GM10266 (cell line): ENCODE measurements around the gene GLRX.

Experiments used
- DNase-seq: peaks from one replicate; pipeline ENCODE4 v3.0.0; 2012; ENCODE audit errors: extremely low spot score
- TF ChIP-seq, protein P1 (sequence below): IDR thresholded peaks from 2 replicates; pipeline ENCODE4 v1.5.1; 2012; ENCODE audit warnings: mild to moderate bottlenecking, low read depth; ENCODE audit not compliant: control insufficient read depth, insufficient read depth; ENCODE audit errors: missing control alignments

GLRX gene

DNA sequence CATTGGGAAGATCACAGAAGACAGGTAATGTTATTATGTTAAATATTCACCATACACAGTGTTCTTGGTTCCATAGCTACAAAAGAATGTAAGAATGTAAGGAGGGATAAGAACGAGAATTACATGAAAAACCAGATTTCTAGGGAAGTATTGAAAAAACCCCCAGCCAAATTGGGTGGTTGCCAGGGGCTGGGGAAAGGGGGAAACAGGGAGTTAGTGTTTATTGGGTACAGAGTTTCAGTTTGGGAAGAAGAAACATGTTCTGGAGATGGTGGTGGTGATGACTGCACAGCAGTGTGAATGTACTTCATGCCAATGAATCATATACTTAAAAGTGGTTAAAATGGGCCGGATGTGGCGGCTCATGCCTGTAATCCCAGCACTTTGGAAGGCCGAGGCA lies 40.3 kb downstream of the GLRX start:
- TF ChIP-seq, protein P1, sequence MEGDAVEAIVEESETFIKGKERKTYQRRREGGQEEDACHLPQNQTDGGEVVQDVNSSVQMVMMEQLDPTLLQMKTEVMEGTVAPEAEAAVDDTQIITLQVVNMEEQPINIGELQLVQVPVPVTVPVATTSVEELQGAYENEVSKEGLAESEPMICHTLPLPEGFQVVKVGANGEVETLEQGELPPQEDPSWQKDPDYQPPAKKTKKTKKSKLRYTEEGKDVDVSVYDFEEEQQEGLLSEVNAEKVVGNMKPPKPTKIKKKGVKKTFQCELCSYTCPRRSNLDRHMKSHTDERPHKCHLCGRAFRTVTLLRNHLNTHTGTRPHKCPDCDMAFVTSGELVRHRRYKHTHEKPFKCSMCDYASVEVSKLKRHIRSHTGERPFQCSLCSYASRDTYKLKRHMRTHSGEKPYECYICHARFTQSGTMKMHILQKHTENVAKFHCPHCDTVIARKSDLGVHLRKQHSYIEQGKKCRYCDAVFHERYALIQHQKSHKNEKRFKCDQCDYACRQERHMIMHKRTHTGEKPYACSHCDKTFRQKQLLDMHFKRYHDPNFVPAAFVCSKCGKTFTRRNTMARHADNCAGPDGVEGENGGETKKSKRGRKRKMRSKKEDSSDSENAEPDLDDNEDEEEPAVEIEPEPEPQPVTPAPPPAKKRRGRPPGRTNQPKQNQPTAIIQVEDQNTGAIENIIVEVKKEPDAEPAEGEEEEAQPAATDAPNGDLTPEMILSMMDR, result no peak
- DNase-seq, result no peak

DNA sequence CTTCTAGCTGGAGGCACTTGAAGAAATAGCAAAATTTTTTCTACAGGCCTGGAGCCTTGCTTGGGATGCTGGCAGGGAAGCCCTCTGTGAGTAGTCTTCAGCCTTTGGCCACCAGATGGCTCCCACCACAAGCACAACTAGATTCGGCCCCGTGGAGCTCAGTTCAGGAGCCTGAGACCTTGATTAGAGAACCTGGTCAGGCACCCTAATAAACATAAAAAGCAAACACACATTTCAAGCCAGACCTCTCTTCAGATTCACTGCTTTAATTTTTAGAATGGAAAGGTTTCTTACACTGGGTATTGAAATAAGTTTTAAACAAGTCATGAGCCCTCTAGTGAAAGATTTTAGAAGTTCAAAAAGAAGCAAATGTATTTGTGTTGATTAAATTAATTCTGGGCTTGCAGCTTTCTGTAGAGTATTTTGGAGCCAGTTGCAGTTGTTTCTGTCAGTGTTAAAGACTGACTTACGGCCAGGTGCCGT lies 41.4 kb downstream of the GLRX start:
- TF ChIP-seq, protein P1, result peak; percentile 90
- DNase-seq, result peak; percentile 70

DNA sequence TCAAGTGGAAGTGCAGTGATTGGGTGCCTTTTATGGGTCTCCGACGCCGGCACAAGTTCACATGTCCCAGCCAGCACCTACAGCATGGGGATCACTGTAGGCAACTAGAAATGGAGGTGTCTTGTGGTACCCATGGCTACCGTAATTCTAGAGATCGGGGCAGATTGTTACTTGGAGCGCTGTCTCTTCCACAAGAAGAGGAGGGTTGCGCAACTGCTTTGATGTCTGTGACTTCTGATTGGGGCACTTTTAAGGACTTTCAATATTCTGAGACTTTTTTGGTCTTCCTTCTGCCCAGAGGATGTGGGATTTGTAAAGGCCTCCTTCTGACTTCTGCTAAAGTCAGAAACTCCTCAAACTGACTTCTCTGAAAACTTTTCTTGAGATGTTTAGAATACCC lies 41.9 kb downstream of the GLRX start:
- TF ChIP-seq, protein P1, result no peak
- DNase-seq, result no peak

GRCh38 chr5:95779611-95780010 lies 42.9 kb downstream of the GLRX start:
- no peak for DNase-seq
- TF ChIP-seq, protein P1, result no peak

GRCh38 chr5:95778713-95779436 lies 43.7 kb downstream of the GLRX start:
- TF ChIP-seq, protein P1, result no peak
- no peak for DNase-seq

- TF ChIP-seq, protein P1, result no peak
- no peak for DNase-seq
Measured at GRCh38 chr5:95777441-95777840, 45.1 kb downstream of the GLRX start.

DNA sequence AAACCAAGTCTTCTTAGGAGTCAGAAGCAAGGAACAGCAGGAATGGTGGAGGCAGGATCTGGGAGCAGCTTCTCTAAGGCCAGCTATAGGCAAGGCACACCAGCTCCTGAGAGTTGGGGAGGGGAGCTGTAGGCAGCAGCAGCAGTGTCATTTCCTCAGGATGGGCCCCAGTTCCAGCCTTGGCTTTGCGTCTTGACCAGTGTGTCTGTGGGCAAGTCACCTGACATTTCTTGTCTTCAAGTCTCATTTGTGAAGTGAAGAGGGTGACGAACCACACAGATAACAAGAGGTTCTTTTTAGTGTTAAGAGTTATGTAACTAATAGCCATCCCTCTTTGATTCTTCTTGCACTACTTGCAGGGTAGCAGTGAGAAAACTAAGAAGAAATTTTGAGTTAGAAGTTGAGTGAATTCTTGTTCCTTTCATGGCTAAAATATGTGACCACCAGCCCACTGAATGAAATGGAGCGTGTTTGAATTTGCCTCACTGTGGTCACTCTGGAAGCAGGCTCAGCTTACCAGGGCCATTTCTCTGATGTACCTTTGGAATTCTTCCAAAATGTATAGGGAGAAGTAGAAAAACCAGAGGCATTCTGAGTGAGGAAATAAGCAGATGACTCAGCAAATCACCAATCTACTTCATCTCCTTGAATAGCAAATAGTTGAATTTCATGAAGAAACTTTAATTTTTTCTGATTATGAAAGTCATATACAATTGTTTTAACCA lies 49.0 kb downstream of the GLRX start:
- TF ChIP-seq, protein P1, result no peak
- DNase-seq, result no peak
